ENCODE measurements around the gene TMEM42.

Gene TMEM42

DNA sequence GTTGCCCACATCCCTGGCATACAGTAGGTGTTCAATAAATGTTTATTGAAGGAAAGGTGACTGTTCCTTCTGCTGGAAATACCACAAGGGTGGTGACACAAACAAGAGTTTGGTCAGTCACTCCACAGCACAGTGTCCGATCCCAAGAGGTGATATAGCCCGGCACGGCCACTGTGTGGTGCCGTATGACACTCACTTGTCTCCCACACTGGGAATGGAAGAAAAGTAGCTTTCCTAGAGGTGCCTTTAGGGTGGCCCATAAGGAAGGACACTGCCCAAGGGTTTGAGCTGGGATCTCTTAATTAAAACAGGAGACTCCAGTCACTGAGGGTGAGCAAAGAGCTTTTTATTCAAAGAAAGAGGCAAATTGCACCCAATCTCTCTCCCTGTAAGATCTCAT, 53.2 kb downstream of the TMEM42 start:
- no peak for DNase-seq

All from stimulated activated CD4-positive, alpha-beta T cell treated with anti-CD3 and anti-CD28 coated beads, Interleukin-12 subunit alpha, Interleukin-12 subunit beta, amount 100 ng/mL, for 4 hours (primary cell).